Natural killer cell (primary cell): ENCODE results near the gene TMEM161A. TPM values are rescaled to one million over a fixed set of nuclear protein-coding genes. Genes with fewer than 3 reads are reported as not detected.

Experiments
- ATAC-seq, 3 donors: fragments of 150-1000 bp in 2 of 3; fragments of 200-7000 bp in 1 of 3; cut with Tn5 transposase; 1 replicate in 1 of 3; 2 replicates in 2 of 3; pipeline ENCODE4 v1.10.0; 2021; ENCODE audit warnings: mild to moderate bottlenecking in 2 of 3, moderate library complexity in 2 of 3
- DNase-seq, 2 donors: peaks; one replicate each; pipeline versions ENCODE4 v3.0.0 to v3.0.0-alpha.2; 2013 to 2021; ENCODE audit warnings: mixed read lengths in 1 of 2
- H3K27ac ChIP-seq: one replicate; pipeline ENCODE4 v1.5.1; 2013; ENCODE audit warnings: mild to moderate bottlenecking, low read length
- H3K27me3 ChIP-seq: one replicate; pipeline ENCODE4 v1.6.1; 2013; ENCODE audit warnings: low read length; ENCODE audit not compliant: control insufficient read depth, insufficient read depth
- H3K36me3 ChIP-seq: one replicate; pipeline ENCODE4 v1.6.1; 2013; ENCODE audit warnings: low read length; ENCODE audit not compliant: control insufficient read depth, insufficient read depth
- H3K4me1 ChIP-seq: one replicate; pipeline ENCODE4 v1.6.1; 2013; ENCODE audit warnings: low read length; ENCODE audit not compliant: control insufficient read depth, insufficient read depth
- H3K4me3 ChIP-seq: one replicate; pipeline ENCODE4 v1.5.1; 2013; ENCODE audit warnings: low read length
- H3K9me3 ChIP-seq: one replicate; pipeline ENCODE4 v1.6.1; 2013; ENCODE audit warnings: low read length; ENCODE audit not compliant: control insufficient read depth, insufficient read depth
- H3K27ac Mint-ChIP-seq, 2 donors: one replicate each; pipeline ENCODE4 v1.8.0; 2022; ENCODE audit warnings: mild to moderate bottlenecking in 2 of 2, mixed read lengths in 2 of 2, moderate library complexity in 1 of 2
- H3K27me3 Mint-ChIP-seq, 2 donors: one replicate each; pipeline ENCODE4 v1.8.0; 2022; ENCODE audit warnings: low read depth in 2 of 2, mixed read lengths in 2 of 2
- H3K36me3 Mint-ChIP-seq: one replicate; pipeline ENCODE4 v1.8.0; 2022; ENCODE audit warnings: mixed read lengths
- H3K4me1 Mint-ChIP-seq, 2 donors: one replicate each; pipeline ENCODE4 v1.8.0; 2022; ENCODE audit warnings: mixed read lengths in 2 of 2
- H3K4me3 Mint-ChIP-seq: one replicate; pipeline ENCODE4 v1.8.0; 2022; ENCODE audit warnings: mild to moderate bottlenecking, moderate library complexity, mixed read lengths
- H3K9me3 Mint-ChIP-seq, 2 donors: one replicate each; pipeline ENCODE4 v1.8.0; 2022; ENCODE audit warnings: mixed read lengths in 2 of 2
- WGBS: methylation state at CpG from one replicate; pipeline ENCODE4 v1.1.7; 2013; ENCODE audit warnings: missing lambda C conversion rate; ENCODE audit not compliant: insufficient coverage; 5-methylcytosine and 5-hydroxymethylcytosine counted together
- intact Hi-C: fragments of 100-400 bp; cut with micrococcal nuclease; formaldehyde crosslinking; loops from one replicate; pipeline ENCODE4 v1.14.2; 2022
- total RNA-seq, 4 donors: library from RNA; stranded (reverse); fragments of 120-200 nt in 1 of 4; gene quantifications; one replicate each; pipeline versions ENCODE4 v1.2.3 to v1.2.4, GENCODE V29; 2013 to 2022
- TF ChIP-seq, protein P1 (sequence below): fragments of 200-600 bp; IDR thresholded peaks from one replicate; pipeline ENCODE4 v1.8.0; 2022; ENCODE audit warnings: antibody characterized with exemption

The TMEM161A gene
- total RNA-seq, 3 donors from 2014 or later (not counting 1 experiment from before 2014, with no cell fraction given): 13.9 to 16.5 (median 14.2) TPM

DNA sequence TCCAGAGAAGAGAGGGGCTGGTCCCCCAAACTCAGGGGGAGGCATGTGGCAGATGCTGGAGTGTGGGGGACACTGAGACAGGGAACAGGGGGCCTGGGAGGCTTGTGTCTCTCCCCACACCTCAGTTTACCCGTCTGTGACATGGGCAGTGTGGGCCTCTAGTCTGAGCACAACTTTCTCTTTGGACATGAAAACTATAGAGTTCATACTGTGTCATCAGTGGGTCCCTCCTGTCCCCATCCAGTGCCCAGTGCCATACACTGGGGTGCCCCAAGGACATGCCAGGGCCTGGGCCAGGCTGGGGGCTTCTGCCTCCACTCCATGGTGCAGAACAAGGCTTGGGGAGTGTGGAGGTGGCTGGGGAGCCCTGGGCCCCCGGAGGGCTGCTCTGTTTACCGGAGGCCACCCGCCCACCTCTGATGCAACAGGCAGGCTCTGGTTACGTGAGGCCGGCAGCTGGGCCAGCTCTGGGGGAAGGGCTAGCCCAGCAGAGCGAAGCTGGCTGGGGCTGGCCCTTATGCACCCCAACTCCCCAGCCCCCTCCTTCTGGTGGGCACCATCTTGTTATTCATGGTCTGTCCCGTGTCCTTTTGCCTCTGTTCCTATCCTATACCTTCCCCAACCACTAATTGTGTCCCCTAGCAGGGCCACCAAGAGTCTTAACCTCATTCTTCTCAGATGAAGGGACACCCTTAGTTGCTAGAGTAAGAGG, 33.7 kb upstream of the TMEM161A start:
- peaks cover 18% of the 10 kb centered on the region for H3K4me1 ChIP-seq
- no peaks in the 10 kb centered on the region for H3K9me3 Mint-ChIP-seq
- no peak overlapping the region for H3K27ac Mint-ChIP-seq
- no peak overlapping the region for H3K4me3 Mint-ChIP-seq
- peaks cover 8% of the 10 kb centered on the region for H3K36me3 ChIP-seq
- no peaks in the 10 kb centered on the region for H3K9me3 ChIP-seq
- intact Hi-C loops: no loop called here
- H3K27me3 Mint-ChIP-seq: peaks cover 0 to 4% of the 10 kb centered on the region in 2 donors
- no peaks in the 10 kb centered on the region for H3K27me3 ChIP-seq
- TF ChIP-seq, protein P1, sequence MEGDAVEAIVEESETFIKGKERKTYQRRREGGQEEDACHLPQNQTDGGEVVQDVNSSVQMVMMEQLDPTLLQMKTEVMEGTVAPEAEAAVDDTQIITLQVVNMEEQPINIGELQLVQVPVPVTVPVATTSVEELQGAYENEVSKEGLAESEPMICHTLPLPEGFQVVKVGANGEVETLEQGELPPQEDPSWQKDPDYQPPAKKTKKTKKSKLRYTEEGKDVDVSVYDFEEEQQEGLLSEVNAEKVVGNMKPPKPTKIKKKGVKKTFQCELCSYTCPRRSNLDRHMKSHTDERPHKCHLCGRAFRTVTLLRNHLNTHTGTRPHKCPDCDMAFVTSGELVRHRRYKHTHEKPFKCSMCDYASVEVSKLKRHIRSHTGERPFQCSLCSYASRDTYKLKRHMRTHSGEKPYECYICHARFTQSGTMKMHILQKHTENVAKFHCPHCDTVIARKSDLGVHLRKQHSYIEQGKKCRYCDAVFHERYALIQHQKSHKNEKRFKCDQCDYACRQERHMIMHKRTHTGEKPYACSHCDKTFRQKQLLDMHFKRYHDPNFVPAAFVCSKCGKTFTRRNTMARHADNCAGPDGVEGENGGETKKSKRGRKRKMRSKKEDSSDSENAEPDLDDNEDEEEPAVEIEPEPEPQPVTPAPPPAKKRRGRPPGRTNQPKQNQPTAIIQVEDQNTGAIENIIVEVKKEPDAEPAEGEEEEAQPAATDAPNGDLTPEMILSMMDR: no peak
- DNase-seq (no peak), ATAC-seq (no peak)
- H3K36me3 Mint-ChIP-seq: no peaks in the 10 kb centered on the region
- H3K4me3 ChIP-seq: no peak overlapping the region
- peaks cover 15 to 16% of the 10 kb centered on the region in 2 donors for H3K4me1 Mint-ChIP-seq
- no peak overlapping the region for H3K27ac ChIP-seq
- 84% methylated on average over 8 of the region's 8 CpGs for WGBS

DNA sequence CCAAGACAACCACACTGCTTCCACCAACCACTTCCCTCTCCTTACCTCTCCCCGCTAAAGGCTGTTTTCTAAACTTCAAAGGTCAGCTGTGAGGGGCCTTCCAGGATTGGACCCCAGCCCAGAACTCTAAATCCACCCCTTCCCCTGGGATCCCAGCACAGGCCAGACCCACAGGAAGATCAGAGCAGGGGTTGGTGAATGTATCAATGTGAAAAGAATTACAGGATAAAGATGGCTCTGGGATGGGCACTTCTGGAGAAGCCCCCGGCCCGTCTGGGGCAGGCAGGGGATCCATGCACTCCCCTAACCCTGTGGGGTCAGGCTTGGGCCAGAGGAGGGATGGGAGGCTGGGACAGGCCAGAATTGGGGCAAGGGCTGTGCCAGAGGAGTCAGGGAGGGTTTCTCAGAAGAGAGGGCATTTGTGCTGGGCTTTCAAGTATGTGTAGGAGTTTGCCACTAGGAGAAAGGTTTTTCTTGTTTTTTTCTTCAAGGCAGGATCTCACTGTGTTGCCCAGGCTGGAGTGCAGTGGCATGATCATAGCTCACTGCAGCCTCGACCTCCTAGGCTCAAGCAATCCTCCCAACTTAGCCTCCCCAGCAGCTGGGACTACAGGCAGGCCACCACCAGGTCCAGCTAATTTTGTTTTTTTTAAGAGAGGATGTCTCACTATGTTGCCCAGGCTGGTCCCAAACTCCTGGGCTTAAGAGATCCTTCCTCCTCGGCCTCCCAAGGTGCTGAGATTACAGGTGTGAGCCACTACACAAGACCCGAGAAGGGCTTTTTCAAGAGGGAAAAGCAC, 32.8 kb upstream of the TMEM161A start:
- H3K9me3 ChIP-seq: no peaks in the 10 kb centered on the region
- H3K27ac Mint-ChIP-seq: peak overlapping the region in 1 of 2 donors; percentile 69
- intact Hi-C loops: no loop called here
- H3K27ac ChIP-seq: no peak overlapping the region
- H3K9me3 Mint-ChIP-seq: no peaks in the 10 kb centered on the region
- no peak overlapping the region for H3K4me3 ChIP-seq
- H3K36me3 Mint-ChIP-seq: no peaks in the 10 kb centered on the region
- peaks cover 0 to 4% of the 10 kb centered on the region in 2 donors for H3K27me3 Mint-ChIP-seq
- 94% methylated on average over 6 of the region's 6 CpGs for WGBS
- H3K4me1 ChIP-seq: peaks cover 18% of the 10 kb centered on the region
- H3K36me3 ChIP-seq: no peaks in the 10 kb centered on the region
- no peak for DNase-seq
- TF ChIP-seq, protein P1: no peak
- H3K27me3 ChIP-seq: no peaks in the 10 kb centered on the region
- H3K4me3 Mint-ChIP-seq: peak overlapping the region; percentile 17
- ATAC-seq: no peak
- peaks cover 15 to 16% of the 10 kb centered on the region in 2 donors for H3K4me1 Mint-ChIP-seq

DNA sequence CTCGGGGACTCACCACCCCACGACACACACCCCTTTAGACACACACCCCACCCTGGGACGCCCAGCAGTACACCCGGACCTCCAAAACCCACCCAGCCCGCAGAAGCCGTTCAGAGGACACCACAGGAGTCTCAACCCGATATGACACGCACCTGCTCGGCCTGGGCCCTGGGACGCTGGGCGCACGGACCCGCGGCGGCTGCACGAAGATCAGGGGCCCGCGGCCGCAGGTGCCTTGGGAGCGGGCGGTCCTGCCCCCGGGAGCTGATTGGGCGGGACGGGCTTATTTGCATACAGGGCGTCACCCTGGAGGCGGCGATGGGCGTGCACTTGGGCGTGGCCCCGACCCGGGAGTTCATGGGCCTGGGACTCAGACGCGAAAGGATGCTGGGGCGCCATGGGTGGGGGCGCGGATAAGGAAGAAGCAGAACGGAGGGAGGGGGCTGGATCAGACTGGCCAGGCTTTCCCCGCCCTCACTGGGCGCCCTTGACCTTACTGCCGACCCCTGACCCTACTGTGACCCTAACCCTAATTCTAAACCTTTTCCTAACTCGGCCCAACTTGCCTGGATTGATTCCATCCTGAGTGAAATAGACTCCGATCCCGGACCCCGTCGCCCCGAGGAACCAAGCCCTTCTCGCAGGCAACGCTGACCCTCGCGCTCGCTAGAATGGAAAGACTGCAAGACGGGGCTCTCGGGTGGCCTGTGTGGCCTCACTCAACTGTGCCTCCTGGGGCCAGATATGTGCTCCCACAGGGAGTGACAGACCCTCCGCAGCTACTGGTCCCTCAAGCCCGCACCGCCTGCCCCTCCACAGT, 32.0 kb upstream of the TMEM161A start, which contains the start of gene MEF2B:
MEF2B (minus strand) TSS at position 211 of the 820 bp plus-strand sequence. CDS start 19,528 bp downstream, outside the sequence.
- H3K36me3 Mint-ChIP-seq: no peaks in the 10 kb centered on the region
- H3K27ac ChIP-seq: no peak within 1 kb of the TSS
- TF ChIP-seq, protein P1: no peak
- H3K27ac Mint-ChIP-seq: peak within 1 kb of the TSS in 1 of 2 donors; percentile 69
- H3K27me3 Mint-ChIP-seq: peaks cover 0 to 4% of the 10 kb centered on the region in 2 donors
- ATAC-seq: peak; percentile 78 to 93 (median 92)
- no peak within 1 kb of the TSS for H3K4me3 ChIP-seq
- H3K4me1 ChIP-seq: peaks cover 18% of the 10 kb centered on the region
- H3K36me3 ChIP-seq: no peaks in the 10 kb centered on the region
- no peaks in the 10 kb centered on the region for H3K27me3 ChIP-seq
- peaks cover 15 to 16% of the 10 kb centered on the region in 2 donors for H3K4me1 Mint-ChIP-seq
- H3K4me3 Mint-ChIP-seq: peak within 1 kb of the TSS; percentile 71
- peak; percentile 56 to 84 for DNase-seq
- no peaks in the 10 kb centered on the region for H3K9me3 Mint-ChIP-seq
- intact Hi-C loops: no loop called here
- WGBS: 18% methylated on average over 56 of the region's 56 CpGs
- H3K9me3 ChIP-seq: no peaks in the 10 kb centered on the region
